Measurements from ENCODE around the gene MELK. TPM values are rescaled to one million over a fixed set of nuclear protein-coding genes. Genes with fewer than 3 reads are reported as not detected.
"Not testable (repeated sequence)": the region's sequence is repeated elsewhere in the genome, so short reads cannot be mapped to it uniquely, and the experiment has no call there.

Gene MELK
- 1 to 10 TPM in 1 of 3 donors, under 1 TPM in 1, not detected in 1; 0.18 to 1.2 TPM for polyA plus RNA-seq

- peak within 1 kb of the TSS; percentile 90 to 95 (median 91) for H3K4me3 Mint-ChIP-seq
- peaks cover 11 to 17% of the 10 kb centered on the region in 2 donors for H3K4me1 Mint-ChIP-seq
- H3K27ac Mint-ChIP-seq = peak within 1 kb of the TSS; percentile 70 to 83 (median 74)
- peak; percentile 82 to 85 (median 83) for DNase-seq
- H3K27me3 Mint-ChIP-seq (ENCODE audit: low read depth in 3 of 3) = peaks cover 0 to 4% (median 0%) of the 10 kb centered on the region in 3 donors
- no peaks in the 10 kb centered on the region for H3K36me3 Mint-ChIP-seq
- no peaks in the 10 kb centered on the region for H3K9me3 Mint-ChIP-seq
These were observed at the start of gene MELK for GRCh38 chr9:36572515-36573418. Gene MELK (plus strand): TSS chr9:36572895. CDS start chr9:36581682, 8,787 bp downstream.

DNA sequence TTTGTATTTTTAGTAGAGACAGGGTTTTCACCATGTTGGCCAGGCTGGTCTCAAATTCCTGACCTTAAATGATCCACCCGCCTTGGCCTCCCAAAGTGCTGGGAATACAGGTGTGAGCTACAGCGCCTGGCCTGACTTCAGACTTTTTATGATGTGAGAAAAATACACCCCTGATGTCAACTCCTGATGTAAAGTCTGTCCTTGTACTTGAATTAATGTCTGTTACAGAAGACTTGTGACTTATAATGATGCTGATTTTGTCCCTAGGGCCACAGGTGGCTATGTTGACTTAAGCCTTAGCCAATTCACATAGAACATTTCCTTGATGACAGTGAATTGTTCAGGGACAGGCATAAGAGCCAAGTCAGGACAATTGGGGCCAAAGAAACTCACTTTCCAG is 42.5 kb upstream of the MELK start:
- DNase-seq = no peak
- Mint-ChIP-seq H3K9me3 (no peaks in the 10 kb centered on the region), H3K4me1 (no peaks in the 10 kb centered on the region), H3K4me3 (no peak overlapping the region), H3K27ac (no peak overlapping the region), H3K27me3 (ENCODE audit: low read depth in 3 of 3) (peaks cover 0 to 3% (median 3%) of the 10 kb centered on the region in 3 donors), H3K36me3 (no peaks in the 10 kb centered on the region)

DNA sequence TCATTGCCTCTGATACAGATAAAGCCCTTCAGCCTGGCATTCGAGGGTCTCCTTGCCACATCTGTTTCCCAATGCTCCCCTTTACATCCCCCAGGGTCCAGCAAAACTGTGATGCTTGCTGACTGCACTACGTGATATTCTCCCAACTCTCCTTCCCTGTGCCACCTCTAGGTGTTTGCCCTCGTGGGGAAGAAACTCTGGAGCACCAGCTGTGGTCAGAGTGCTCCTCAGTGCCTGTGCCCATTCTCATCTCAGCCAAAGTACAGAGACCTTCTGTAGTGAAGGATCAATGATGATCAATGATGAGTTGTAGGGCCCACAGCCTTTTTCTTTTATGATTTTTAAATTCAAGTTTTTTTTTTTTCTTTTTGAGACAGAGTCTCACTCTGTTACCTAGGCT is 40.3 kb upstream of the MELK start:
- Mint-ChIP-seq H3K4me3 (no peak overlapping the region), H3K4me1 (no peaks in the 10 kb centered on the region), H3K27me3 (ENCODE audit: low read depth in 3 of 3) (peaks cover 0 to 3% (median 3%) of the 10 kb centered on the region in 3 donors), H3K36me3 (no peaks in the 10 kb centered on the region), H3K9me3 (no peaks in the 10 kb centered on the region), H3K27ac (no peak overlapping the region)
- DNase-seq = no peak

GRCh38 chr9:36533726-36534125 is 39.0 kb upstream of the MELK start:
- H3K27me3 Mint-ChIP-seq (ENCODE audit: low read depth in 3 of 3); H3K36me3 Mint-ChIP-seq; DNase-seq; H3K9me3 Mint-ChIP-seq; H3K4me1 Mint-ChIP-seq; H3K4me3 Mint-ChIP-seq: not testable (repeated sequence)
- H3K27ac Mint-ChIP-seq = peak overlapping the region in 1 of 6 donors; percentile 5

- H3K27ac Mint-ChIP-seq = no peak overlapping the region
These were observed 37.6 kb upstream of the MELK start for GRCh38 chr9:36535107-36535506.

DNA sequence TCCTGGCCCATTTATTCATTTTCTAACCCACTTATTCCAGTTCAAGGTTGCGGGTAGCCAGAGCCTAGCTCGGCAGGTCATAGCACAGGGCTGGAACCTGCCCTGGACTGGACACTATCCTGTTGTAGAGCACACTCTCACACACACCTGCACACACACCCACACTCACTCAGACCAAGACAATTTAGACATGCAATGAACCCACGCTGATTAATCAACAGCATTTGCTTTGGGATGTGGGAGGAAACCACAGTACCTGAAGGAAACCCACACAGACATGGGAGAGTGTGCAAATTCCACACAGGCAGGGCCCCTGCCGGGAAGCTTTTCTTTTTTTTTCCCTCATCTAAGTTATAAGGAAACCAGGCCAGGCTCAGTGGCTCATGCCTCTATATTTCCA is 34.8 kb upstream of the MELK start:
- H3K27ac Mint-ChIP-seq = no peak overlapping the region
- no peaks in the 10 kb centered on the region for H3K36me3 Mint-ChIP-seq
- no peak overlapping the region for H3K4me3 Mint-ChIP-seq

More at GRCh38 chr9:36535107-36535506, 37.6 kb upstream of the MELK start:
- Mint-ChIP-seq H3K27me3 (ENCODE audit: low read depth in 3 of 3) (peaks cover 0 to 4% (median 3%) of the 10 kb centered on the region in 3 donors), H3K4me3 (no peak overlapping the region), H3K9me3 (no peaks in the 10 kb centered on the region), H3K36me3 (no peaks in the 10 kb centered on the region), H3K4me1 (peaks cover 2 to 6% of the 10 kb centered on the region in 2 donors)
- DNase-seq = no peak

GRCh38 chr9:36542355-36542754 is 30.3 kb upstream of the MELK start:
- Mint-ChIP-seq H3K9me3 (no peaks in the 10 kb centered on the region), H3K27me3 (ENCODE audit: low read depth in 3 of 3) (peaks cover 0 to 2% (median 0%) of the 10 kb centered on the region in 3 donors), H3K36me3 (no peaks in the 10 kb centered on the region), H3K4me1 (peaks cover 2 to 11% of the 10 kb centered on the region in 2 donors), H3K4me3 (no peak overlapping the region), H3K27ac (no peak overlapping the region)
- DNase-seq = no peak

More for the DNA sequence above, 34.8 kb upstream of the MELK start:
- H3K9me3 Mint-ChIP-seq = no peaks in the 10 kb centered on the region
- no peak for DNase-seq
- peaks cover 2 to 11% of the 10 kb centered on the region in 2 donors for H3K4me1 Mint-ChIP-seq
- peaks cover 0 to 4% (median 0%) of the 10 kb centered on the region in 3 donors for H3K27me3 Mint-ChIP-seq (ENCODE audit: low read depth in 3 of 3)

DNA sequence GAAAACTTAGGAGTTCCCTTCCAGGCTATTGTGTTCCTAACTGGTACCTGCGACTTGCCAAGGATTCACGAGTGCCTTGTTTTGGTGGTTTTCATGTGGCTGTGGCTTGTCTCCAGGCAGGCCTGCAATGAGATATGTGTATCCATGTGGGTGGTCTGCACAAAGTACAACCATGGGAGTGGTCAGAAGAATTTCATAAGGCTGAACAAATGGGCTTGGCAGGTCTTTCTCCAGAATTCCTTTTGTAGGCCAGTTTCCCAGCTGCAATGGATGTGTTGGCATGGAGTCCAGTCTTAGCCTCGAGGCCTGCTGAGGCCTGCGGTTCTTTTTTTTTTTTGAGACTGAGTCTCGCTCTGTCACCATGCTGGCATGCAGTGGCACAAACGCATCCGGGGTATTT is 28.8 kb upstream of the MELK start:
- H3K9me3 Mint-ChIP-seq = no peaks in the 10 kb centered on the region
- no peak overlapping the region for H3K4me3 Mint-ChIP-seq
- peaks cover 0 to 5% (median 0%) of the 10 kb centered on the region in 3 donors for H3K27me3 Mint-ChIP-seq (ENCODE audit: low read depth in 3 of 3)
- H3K27ac Mint-ChIP-seq = no peak overlapping the region
- peaks cover 2 to 11% of the 10 kb centered on the region in 2 donors for H3K4me1 Mint-ChIP-seq
- no peak for DNase-seq
- no peaks in the 10 kb centered on the region for H3K36me3 Mint-ChIP-seq

DNA sequence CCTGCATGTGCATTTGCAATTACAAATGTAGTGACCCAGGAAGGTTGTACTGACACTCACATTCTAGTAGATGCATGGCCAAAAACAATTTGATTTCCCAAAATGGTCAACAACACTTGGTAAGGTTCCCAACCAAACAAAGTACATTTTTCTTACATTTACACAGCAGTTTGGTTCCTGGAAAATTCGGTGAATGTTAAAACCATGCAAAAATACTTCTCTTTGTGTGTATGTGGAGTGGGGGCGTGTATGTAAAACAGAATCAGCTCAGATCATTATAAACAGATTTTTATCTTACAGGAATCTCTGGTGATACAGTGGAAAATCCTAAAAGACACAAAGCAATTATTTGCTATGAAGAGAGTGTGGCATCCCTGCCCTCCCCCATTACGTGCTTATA is 25.1 kb upstream of the MELK start:
- no peak for DNase-seq
- Mint-ChIP-seq H3K9me3 (no peaks in the 10 kb centered on the region), H3K4me3 (no peak overlapping the region), H3K27ac (no peak overlapping the region), H3K4me1 (no peaks in the 10 kb centered on the region), H3K36me3 (no peaks in the 10 kb centered on the region), H3K27me3 (ENCODE audit: low read depth in 3 of 3) (peaks cover 0 to 5% (median 2%) of the 10 kb centered on the region in 3 donors)

DNA sequence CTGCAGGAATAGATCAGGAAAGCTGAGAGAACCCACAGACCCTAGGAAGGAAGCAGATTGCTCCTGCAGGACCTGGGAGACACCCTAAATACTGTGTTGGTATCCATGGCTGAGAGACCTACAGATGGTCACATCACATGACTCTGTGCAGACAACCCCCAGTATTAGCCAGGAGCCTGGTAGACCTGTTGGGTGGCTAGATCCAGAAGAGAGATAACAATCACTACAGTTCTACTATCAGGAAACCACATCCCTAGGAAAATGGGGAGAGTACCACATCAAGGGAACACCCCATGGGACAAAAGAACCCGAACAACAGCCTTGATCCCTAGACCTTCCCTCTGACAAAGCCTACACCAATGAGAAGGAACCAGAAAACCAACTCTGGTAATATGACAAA is 24.2 kb upstream of the MELK start:
- Mint-ChIP-seq H3K9me3 (no peaks in the 10 kb centered on the region), H3K27ac (no peak overlapping the region), H3K4me3 (no peak overlapping the region), H3K36me3 (no peaks in the 10 kb centered on the region), H3K27me3 (ENCODE audit: low read depth in 3 of 3) (peaks cover 0 to 5% (median 2%) of the 10 kb centered on the region in 3 donors), H3K4me1 (no peaks in the 10 kb centered on the region)
- no peak for DNase-seq

- Mint-ChIP-seq H3K36me3 (no peaks in the 10 kb centered on the region), H3K4me3 (no peak overlapping the region), H3K27ac (no peak overlapping the region), H3K9me3 (no peaks in the 10 kb centered on the region), H3K4me1 (no peaks in the 10 kb centered on the region), H3K27me3 (ENCODE audit: low read depth in 3 of 3) (peaks cover 0 to 5% (median 2%) of the 10 kb centered on the region in 3 donors)
- no peak for DNase-seq
These were observed 22.6 kb upstream of the MELK start for GRCh38 chr9:36550135-36550534.

- not testable (repeated sequence) for H3K4me1 Mint-ChIP-seq; H3K4me3 Mint-ChIP-seq; H3K27ac Mint-ChIP-seq; H3K9me3 Mint-ChIP-seq; H3K27me3 Mint-ChIP-seq (ENCODE audit: low read depth in 3 of 3); DNase-seq; H3K36me3 Mint-ChIP-seq
These were observed 22.0 kb upstream of the MELK start for GRCh38 chr9:36550631-36551098.

DNA sequence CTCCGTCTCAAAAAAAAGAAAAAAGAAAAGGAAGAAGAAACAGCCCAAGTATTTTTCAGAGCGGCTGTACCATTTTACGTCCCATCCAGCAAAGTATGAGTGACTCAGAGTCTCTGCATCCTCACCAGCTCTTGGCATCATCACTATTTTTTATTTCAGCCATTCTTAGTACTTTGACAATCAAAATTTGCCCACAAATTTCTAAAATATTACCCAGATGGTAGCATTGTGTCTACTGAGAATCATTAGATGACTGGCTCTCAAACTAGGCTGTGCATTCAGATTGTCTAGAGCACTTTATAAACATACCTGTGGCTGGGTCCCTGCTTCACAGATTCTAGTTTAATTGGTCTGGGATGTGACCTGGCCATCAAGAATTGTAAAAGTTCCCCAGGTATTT is 21.6 kb upstream of the MELK start:
- no peaks in the 10 kb centered on the region for H3K4me1 Mint-ChIP-seq
- peaks cover 0 to 5% (median 2%) of the 10 kb centered on the region in 3 donors for H3K27me3 Mint-ChIP-seq (ENCODE audit: low read depth in 3 of 3)
- H3K27ac Mint-ChIP-seq = no peak overlapping the region
- DNase-seq = no peak
- H3K4me3 Mint-ChIP-seq = no peak overlapping the region
- H3K36me3 Mint-ChIP-seq = no peaks in the 10 kb centered on the region
- H3K9me3 Mint-ChIP-seq = no peaks in the 10 kb centered on the region

DNA sequence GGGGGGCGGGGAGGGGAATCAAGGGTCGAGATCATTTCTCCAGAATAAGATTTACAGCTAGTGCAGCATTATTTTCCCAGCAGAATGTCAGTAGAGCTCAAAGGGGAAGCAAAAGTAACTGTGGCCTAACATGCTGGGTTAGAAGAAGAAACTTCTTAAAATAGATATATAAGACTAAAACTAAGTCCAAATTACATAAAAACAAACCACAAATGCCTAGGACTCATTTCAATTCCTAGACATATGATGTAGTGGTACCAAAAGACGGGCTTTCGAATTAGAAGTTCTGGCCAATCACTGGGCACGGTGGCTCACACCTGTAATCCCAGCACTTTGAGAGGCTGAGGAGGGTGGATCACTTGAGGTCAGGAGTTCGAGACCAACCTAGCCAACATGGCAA is 20.8 kb upstream of the MELK start:
- Mint-ChIP-seq H3K9me3 (no peaks in the 10 kb centered on the region), H3K4me3 (no peak overlapping the region), H3K36me3 (no peaks in the 10 kb centered on the region), H3K27me3 (ENCODE audit: low read depth in 3 of 3) (peaks cover 0 to 5% (median 2%) of the 10 kb centered on the region in 3 donors), H3K4me1 (no peaks in the 10 kb centered on the region), H3K27ac (no peak overlapping the region)
- no peak for DNase-seq

Data from immature natural killer cell (primary cell).